ENCODE data around the gene DIS3L.
"Not testable (repeated sequence)": the region's sequence is repeated elsewhere in the genome, so short reads cannot be mapped to it uniquely, and the experiment has no call there.

The DIS3L gene

GRCh38 chr15:66278056-66278455, 15.3 kb upstream of the DIS3L start:
- DNase-seq = no peak

GRCh38 chr15:66278671-66279070, 14.7 kb upstream of the DIS3L start:
- no peak for DNase-seq

- DNase-seq = no peak
Observed at GRCh38 chr15:66284271-66284670, 9.1 kb upstream of the DIS3L start.

GRCh38 chr15:66285533-66286280, 7.7 kb upstream of the DIS3L start:
- DNase-seq = no peak

- no peak for DNase-seq
Observed at GRCh38 chr15:66287461-66288057, 5.8 kb upstream of the DIS3L start.

- DNase-seq = no peak
Observed at GRCh38 chr15:66288093-66288492, 5.3 kb upstream of the DIS3L start.

GRCh38 chr15:66288551-66289185, 4.7 kb upstream of the DIS3L start:
- DNase-seq = no peak

GRCh38 chr15:66290007-66290406, 3.4 kb upstream of the DIS3L start:
- DNase-seq = no peak

GRCh38 chr15:66290518-66290917, 2.9 kb upstream of the DIS3L start:
- no peak for DNase-seq

GRCh38 chr15:66291816-66292570, 1.4 kb upstream of the DIS3L start:
- no peak for DNase-seq

- no peak for DNase-seq
Observed at GRCh38 chr15:66292571-66293418, 573 bp upstream of the DIS3L start.

- DNase-seq = peak; percentile 18
Observed at GRCh38 chr15:66294157-66294931, 976 bp downstream of the DIS3L start.

GRCh38 chr15:66294932-66295235, 1.5 kb downstream of the DIS3L start:
- DNase-seq = no peak

GRCh38 chr15:66296186-66296585, 2.8 kb downstream of the DIS3L start:
- no peak for DNase-seq

- DNase-seq = no peak
Observed at GRCh38 chr15:66298803-66299251, 5.5 kb downstream of the DIS3L start.

- no peak for DNase-seq
Observed at GRCh38 chr15:66302489-66303278, 9.3 kb downstream of the DIS3L start.

GRCh38 chr15:66304425-66304824, 11.1 kb downstream of the DIS3L start:
- DNase-seq = not testable (repeated sequence)

- no peak for DNase-seq
Observed at GRCh38 chr15:66306381-66306780, 13.0 kb downstream of the DIS3L start.

GRCh38 chr15:66308531-66308930, 15.2 kb downstream of the DIS3L start:
- DNase-seq = no peak

GRCh38 chr15:66309828-66310227, 16.5 kb downstream of the DIS3L start:
- DNase-seq = no peak

GRCh38 chr15:66310786-66311185, 17.4 kb downstream of the DIS3L start:
- DNase-seq = no peak
